22Rv1 (cell line): Measurements from ENCODE around the gene ZPR1.

Source experiments
- CTCF ChIP-seq: fragments of 450-650 bp; IDR thresholded peaks from 2 replicates; pipeline ENCODE4 v1.5.1; 2017; ENCODE audit warnings: mild to moderate bottlenecking
- ZFX ChIP-seq: fragments of 450-650 bp; IDR thresholded peaks from 2 replicates; pipeline ENCODE4 v1.6.1; 2017; ENCODE audit warnings: antibody characterized with exemption, borderline replicate concordance

GRCh38 chr11:116825854-116826750, 38.3 kb upstream of the ZPR1 start:
- TF ChIP-seq CTCF: no peak
- TF ChIP-seq ZFX: no peak
